ENCODE measurements around the gene ZNF236. TPM values are rescaled to one million over a fixed set of nuclear protein-coding genes. Genes with fewer than 3 reads are reported as not detected.
A peak's percentile ranks its signal among the peaks of the same experiment; 100 is the strongest.

Gene ZNF236
- total and polyA plus RNA-seq, 2 donors (not counting 3 experiments of a cell fraction or from before 2014, with no cell fraction given) = 4.5 to 14.7 TPM

- Histone ChIP-seq H3K79me2 (ENCODE audit: control insufficient read depth, insufficient read depth, low read length) (no peaks in the 10 kb centered on the region), H4K20me1 (replicated peaks; ENCODE audit: control insufficient read depth, extremely low read depth, insufficient read depth, low read length) (no peaks in the 10 kb centered on the region), H2AFZ (ENCODE audit: low read depth, low read length) (peak overlapping the region; percentile 3), H3K36me3 (ENCODE audit: control insufficient read depth in 2 of 2, extremely low read depth in 1 of 2, insufficient read depth in 2 of 2, low read length in 2 of 2) (peaks cover 2 to 10% of the 10 kb centered on the region in 2 experiments), H3K27me3 (ENCODE audit: control insufficient read depth in 2 of 2, insufficient read depth in 2 of 2, low read length in 2 of 2) (no peaks in the 10 kb centered on the region), H3K4me2 (ENCODE audit: insufficient read depth, low read length) (peak overlapping the region; percentile 37), H3K9me1 (replicated peaks; ENCODE audit: control insufficient read depth, extremely low read depth, insufficient read depth, low read length) (no peaks in the 10 kb centered on the region), H3K27ac (ENCODE audit: insufficient read depth, low read depth, low read length) (no peak overlapping the region), H3K4me3 (replicated peaks in 1 of 3; ENCODE audit: insufficient read depth in 1 of 3, low read depth in 1 of 3, low read length in 3 of 3) (no peak overlapping the region), H3K9ac (replicated peaks; ENCODE audit: extremely low read depth, insufficient read depth, low read length) (no peak overlapping the region), H3K9me3 (replicated peaks; ENCODE audit: control insufficient read depth, insufficient read depth, low read length) (no peaks in the 10 kb centered on the region), H3K4me1 (ENCODE audit: control insufficient read depth, extremely low read depth, insufficient read depth, low read length) (peaks cover 12% of the 10 kb centered on the region)
- ChIA-PET POLR2A (no interaction called here), CTCF (interaction anchor here (1.2 to 1.5 kb wide), 3 partner anchors 22 to 31 kb away, joined by 4 to 6 read pairs (median 4); no protein-coding TSS in a partner anchor)
- intact Hi-C loops (cut with micrococcal nuclease) = loop anchor here (10.0 kb wide), 1 partner anchor 129 kb away; the partner anchor contains the start of gene ZNF236
- dilution Hi-C loops (cut with MboI; ENCODE audit: extremely low pct_ligation_motif_present, low sequenced_read_pairs) = no loop called here
- peak; percentile 76 for DNase-seq (ENCODE audit: low read depth, low spot score)
- FAIRE-seq = no peak
- no TSS peak for BruUV-seq (replicated peaks)
- no peak for TF ChIP-seq FOS (IDR thresholded peaks at IDR 0.05; ENCODE audit: borderline replicate concordance, insufficient read depth, low read length)
- no peak for TF ChIP-seq MYC (IDR thresholded peaks at IDR 0.05; ENCODE audit: low read depth, low read length)
- TF ChIP-seq MAX (IDR thresholded peaks at IDR 0.05; ENCODE audit: insufficient read depth, insufficient read length) = no peak
- no peak for TF ChIP-seq JUN (IDR thresholded peaks at IDR 0.05; ENCODE audit: borderline replicate concordance, insufficient read depth, insufficient read length, low read depth)
- no peak for TF ChIP-seq GATA2 (IDR thresholded peaks at IDR 0.05; ENCODE audit: insufficient read depth, insufficient read length, low read depth, low read length)
- TF ChIP-seq POLR2A (IDR thresholded peaks at IDR 0.05; ENCODE audit: low read depth, low read length) = no peak
- no peak for TF ChIP-seq EZH2 (IDR thresholded peaks at IDR 0.05; ENCODE audit: borderline replicate concordance, low read depth, low read length, severe bottlenecking)
- TF ChIP-seq CTCF (IDR thresholded peaks at IDR 0.05; ENCODE audit: extremely low read depth in 1 of 2, insufficient read depth in 1 of 2, low read depth in 1 of 2, low read length in 2 of 2) = no peak
- no peak for TF ChIP-seq POLR2AphosphoS5 (IDR thresholded peaks at IDR 0.05; ENCODE audit: insufficient read depth, low read depth, low read length)
Measured at GRCh38 chr18:76953583-76954233, 131.4 kb downstream of the ZNF236 start.

Data from endothelial cell of umbilical vein (primary cell).